Measurements from ENCODE around the gene C1orf115. TPM values are rescaled to one million over a fixed set of nuclear protein-coding genes. Genes with fewer than 3 reads are reported as not detected.

Gene C1orf115
- total RNA-seq, 4 donors from 2014 or later: 2.2 to 6.7 (median 4.6) TPM

GRCh38 chr1:220747437-220748088 lies 57.4 kb downstream of the C1orf115 start:
- in situ Hi-C loops (cut with MboI; ENCODE audit: low sequenced_read_pairs in 4 of 4): loop anchor here in 1 of 4 donors (25.0 kb wide), 1 partner anchor 460 kb away; no protein-coding TSS in a partner anchor
- no peak for ATAC-seq
- intact Hi-C loops (cut with DNase I; ENCODE audit: low total_unique reads): no loop called here
- Histone ChIP-seq H3K4me3 (peak overlapping the region; percentile 71 to 93 (median 77)), H3K9me3 (no peaks in the 10 kb centered on the region), H3K27ac (peak overlapping the region; percentile 83 to 93 (median 84)), H3K27me3 (no peaks in the 10 kb centered on the region), H3K36me3 (no peaks in the 10 kb centered on the region), H3K4me1 (peaks cover 31 to 41% of the 10 kb centered on the region in 2 donors)
- TF ChIP-seq POLR2A (IDR thresholded peaks at IDR 0.05): no peak
- TF ChIP-seq, protein P1, sequence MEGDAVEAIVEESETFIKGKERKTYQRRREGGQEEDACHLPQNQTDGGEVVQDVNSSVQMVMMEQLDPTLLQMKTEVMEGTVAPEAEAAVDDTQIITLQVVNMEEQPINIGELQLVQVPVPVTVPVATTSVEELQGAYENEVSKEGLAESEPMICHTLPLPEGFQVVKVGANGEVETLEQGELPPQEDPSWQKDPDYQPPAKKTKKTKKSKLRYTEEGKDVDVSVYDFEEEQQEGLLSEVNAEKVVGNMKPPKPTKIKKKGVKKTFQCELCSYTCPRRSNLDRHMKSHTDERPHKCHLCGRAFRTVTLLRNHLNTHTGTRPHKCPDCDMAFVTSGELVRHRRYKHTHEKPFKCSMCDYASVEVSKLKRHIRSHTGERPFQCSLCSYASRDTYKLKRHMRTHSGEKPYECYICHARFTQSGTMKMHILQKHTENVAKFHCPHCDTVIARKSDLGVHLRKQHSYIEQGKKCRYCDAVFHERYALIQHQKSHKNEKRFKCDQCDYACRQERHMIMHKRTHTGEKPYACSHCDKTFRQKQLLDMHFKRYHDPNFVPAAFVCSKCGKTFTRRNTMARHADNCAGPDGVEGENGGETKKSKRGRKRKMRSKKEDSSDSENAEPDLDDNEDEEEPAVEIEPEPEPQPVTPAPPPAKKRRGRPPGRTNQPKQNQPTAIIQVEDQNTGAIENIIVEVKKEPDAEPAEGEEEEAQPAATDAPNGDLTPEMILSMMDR (IDR thresholded peaks at IDR 0.05 in 4 of 5, conservative IDR thresholded peaks at IDR 0.05 in 1 of 5): no peak
- DNase-seq: no peak

DNA sequence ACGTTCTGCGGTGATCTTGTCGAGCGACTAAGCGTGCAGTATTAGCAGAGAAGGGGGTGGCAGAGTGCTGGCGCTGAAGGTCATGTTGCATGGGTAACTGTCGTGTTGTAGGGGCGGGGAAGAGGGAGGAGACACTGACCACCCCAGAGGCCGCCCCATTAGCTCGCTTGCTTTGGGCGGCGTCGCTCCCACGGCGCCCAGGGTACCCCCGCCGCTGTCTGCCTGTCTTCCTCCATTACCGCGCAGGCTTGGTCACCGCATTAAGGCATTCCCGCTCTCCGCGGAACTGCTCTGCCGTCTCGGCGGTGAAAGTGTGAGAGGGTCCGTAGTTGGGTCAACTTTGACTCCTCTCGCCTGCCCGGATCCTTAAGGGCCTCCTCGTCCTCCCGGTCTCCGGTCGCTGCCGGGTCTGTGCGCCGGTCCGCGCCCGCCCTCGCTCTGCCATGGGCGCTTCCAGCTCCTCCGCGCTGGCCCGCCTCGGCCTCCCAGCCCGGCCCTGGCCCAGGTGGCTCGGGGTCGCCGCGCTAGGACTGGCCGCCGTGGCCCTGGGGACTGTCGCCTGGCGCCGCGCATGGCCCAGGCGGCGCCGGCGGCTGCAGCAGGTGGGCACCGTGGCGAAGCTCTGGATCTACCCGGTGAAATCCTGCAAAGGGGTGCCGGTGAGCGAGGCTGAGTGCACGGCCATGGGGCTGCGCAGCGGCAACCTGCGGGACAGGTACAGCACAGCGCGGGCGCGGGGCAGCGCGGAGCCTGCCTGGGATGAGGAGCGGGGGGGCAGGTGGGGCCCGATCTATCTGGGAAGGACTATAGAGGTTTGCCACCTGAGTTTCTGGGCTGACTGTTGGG lies 58.1 kb downstream of the C1orf115 start, which contains the start of gene MTARC2:
Gene MTARC2, plus strand, starts transcription at position 234 of the 846 bp plus-strand sequence. Its CDS starts 210 bp downstream, at position 444.
- in situ Hi-C loops (cut with MboI; ENCODE audit: low sequenced_read_pairs in 4 of 4) (loop anchor here in 1 of 4 donors (25.0 kb wide), 1 partner anchor 461 kb away; no protein-coding TSS in a partner anchor), intact Hi-C loops (cut with DNase I; ENCODE audit: low total_unique reads) (no loop called here)
- TF ChIP-seq, protein P1 (IDR thresholded peaks at IDR 0.05 in 4 of 5, conservative IDR thresholded peaks at IDR 0.05 in 1 of 5): peak in 1 of 5 experiments; percentile 15
- peak; percentile 72 to 85 for TF ChIP-seq POLR2A (IDR thresholded peaks at IDR 0.05)
- peak within 1 kb of the TSS; percentile 71 to 93 (median 77) for H3K4me3 ChIP-seq
- H3K27me3 ChIP-seq: no peaks in the 10 kb centered on the region
- DNase-seq (peak; percentile 73 to 84), ATAC-seq (peak; percentile 89 to 92)
- H3K9me3 ChIP-seq: no peaks in the 10 kb centered on the region
- peak within 1 kb of the TSS; percentile 83 to 93 (median 84) for H3K27ac ChIP-seq
- H3K36me3 ChIP-seq: no peaks in the 10 kb centered on the region
- H3K4me1 ChIP-seq: peaks cover 34 to 44% of the 10 kb centered on the region in 2 donors

Other genes starting within 250 kb of the C1orf115 start
- 1 to 10 TPM; 1.3 to 2.7 (median 1.9) TPM for gene MARK1, start 162.2 kb upstream of the C1orf115 start, total RNA-seq
- gene MTARC2, start 58.0 kb downstream of the C1orf115 start, total RNA-seq: 10 to 100 TPM in 1 of 4 donors, 1 to 10 TPM in 3; 5.8 to 12.0 (median 7.3) TPM
- 1 to 10 TPM; 1.2 to 2.9 (median 1.3) TPM for gene MTARC1, start 96.5 kb downstream of the C1orf115 start, total RNA-seq
- gene HLX, start 189.1 kb downstream of the C1orf115 start, total RNA-seq: 1 to 10 TPM; 3.5 to 8.3 (median 6.4) TPM

Data from gastrocnemius medialis (tissue), 4 donors.